Activated T-cell treated with anti-CD3 and anti-CD28 coated beads, Interleukin-2, amount 50 U/mL, for 1 hour (primary cell): ENCODE measurements around the gene ADGRA3.
"Not testable (repeated sequence)": the region's sequence is repeated elsewhere in the genome, so short reads cannot be mapped to it uniquely, and the experiment has no call there.

Experiments
- DNase-seq: peaks from one replicate; pipeline ENCODE4 v3.0.0-alpha.2; 2020

ADGRA3 gene

DNA sequence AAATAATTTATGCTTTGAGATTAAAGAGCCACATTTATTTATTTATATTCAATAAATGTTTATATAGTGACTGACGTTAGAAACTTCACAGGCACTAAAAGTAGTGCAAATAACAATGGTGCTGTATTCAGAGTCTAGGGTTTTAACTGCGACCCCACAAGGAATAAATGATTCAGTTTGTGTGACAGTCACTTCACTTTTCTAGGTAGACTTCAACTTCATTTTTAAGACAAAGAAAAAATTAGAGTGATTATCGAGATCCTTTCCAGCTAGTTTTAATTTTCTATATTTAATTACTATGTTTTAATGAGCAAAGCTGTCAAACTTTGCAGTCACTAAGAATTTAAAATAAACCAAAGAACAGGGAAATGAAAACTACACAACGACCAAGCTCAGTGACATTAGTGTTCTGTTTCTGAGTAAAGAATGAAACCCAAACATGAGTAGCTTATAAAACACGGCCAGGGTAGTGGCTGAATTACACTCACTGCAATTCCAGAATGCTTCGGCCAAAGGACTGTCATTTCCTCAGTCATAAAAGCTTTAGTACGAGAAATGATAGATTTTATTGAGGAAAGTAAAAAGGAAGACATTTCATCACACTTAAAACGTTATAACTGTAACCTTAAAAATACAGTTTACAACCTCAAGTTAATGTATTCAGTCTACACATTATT, 38.6 kb downstream of the ADGRA3 start:
- DNase-seq = no peak

DNA sequence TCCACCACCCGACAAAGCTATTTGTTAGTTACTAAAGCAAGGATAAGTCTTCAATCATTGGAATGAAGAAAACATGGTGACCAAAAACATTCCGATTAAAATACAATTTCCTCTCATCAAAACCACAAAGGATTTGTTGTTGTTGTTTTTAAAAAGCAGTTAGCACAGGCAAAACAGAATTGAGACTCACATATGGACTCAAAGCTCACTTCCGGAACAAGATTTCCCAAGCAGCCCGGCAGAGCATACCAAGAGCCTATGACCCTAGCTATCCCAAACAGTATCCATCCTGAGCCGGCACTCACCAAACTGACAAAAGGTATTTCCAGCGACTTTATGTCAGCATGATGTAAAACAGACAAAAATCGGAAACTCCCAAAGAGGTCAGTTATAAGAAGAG, 39.9 kb downstream of the ADGRA3 start:
- DNase-seq = no peak

DNA sequence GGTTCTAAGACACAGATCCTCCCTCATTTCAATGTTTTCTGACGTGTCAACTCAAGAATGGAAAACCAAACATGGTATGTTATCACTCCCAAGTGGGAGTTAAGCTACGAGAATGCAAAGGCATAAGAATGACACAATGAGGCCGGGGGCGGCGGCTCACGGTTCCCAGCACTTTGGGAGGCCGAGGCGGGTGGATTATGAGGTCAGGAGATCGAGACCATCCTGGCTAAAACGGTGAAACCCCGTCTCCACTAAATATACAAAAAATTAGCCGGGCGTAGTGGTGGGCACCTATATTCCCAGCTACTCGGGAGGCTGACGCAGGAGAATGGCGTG, 40.6 kb downstream of the ADGRA3 start:
- DNase-seq = not testable (repeated sequence)

DNA sequence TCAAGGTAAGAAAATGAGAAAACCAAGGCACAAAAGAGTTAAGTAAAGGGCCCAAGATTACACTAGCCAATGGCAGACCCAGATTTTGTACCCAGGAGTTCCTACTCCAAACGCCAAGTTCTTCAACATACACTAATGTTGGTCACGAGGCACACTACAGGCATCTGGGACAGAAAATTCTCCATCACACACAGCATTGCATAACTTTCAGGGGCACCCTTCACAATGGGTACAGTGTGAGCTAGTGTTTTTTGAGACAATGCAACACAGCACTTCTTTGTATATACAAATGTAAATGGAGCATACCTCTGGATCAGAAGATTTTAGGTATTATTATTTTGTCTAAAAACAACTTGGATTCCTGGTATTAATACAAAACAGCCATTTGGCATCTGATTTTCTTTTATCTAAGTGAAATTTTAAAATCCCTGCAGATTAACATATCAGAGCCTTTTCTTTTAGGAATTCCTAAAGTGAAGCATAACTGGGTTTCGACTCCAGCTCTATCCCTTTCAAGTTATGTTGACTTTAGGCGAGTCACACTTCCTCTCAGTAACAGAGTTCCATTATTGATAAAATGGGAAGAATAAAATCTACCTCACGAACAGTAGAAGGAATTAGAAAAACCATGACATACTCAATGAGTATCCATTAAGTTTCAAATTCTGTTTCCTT, 41.1 kb downstream of the ADGRA3 start:
- no peak for DNase-seq

DNA sequence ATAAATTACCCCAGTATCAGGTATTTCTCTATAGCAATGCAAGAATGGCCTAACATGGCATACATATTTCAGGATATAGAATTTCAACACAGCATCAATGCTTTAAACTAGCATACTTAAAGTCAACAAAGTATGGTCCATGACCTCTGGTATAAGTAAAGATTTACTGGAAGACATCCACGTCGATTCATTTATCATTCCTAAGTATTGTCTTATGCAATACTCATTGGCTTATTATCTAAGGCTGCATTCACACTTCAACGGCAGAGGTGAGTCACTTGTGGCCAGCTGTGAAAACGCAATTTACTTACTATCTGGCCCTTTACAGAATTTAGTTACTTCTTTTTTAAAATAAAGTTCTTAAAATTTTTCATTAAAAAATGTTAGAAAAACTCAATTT, 42.6 kb downstream of the ADGRA3 start:
- DNase-seq = no peak

DNA sequence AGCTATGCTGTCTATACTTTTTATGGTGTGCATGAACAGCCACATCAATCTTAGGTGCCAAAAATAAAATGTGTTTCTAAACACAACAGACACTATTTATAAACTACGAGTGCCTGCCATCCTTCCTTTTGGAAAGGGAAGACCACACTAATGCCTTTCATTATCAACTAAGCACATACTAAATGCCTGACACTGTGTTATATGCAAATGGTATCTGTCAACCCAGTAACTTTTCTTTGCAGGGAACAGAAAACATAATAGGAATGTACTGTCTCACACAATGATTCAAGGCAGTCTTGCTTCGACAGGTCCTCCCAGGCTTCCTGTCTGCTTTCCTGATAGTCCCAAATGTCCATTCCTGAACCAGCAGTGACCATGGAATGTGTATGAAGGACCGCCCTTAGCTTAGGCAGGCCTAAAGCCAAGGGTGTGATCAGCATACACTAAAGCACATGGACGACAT, 43.8 kb downstream of the ADGRA3 start:
- DNase-seq = no peak

DNA sequence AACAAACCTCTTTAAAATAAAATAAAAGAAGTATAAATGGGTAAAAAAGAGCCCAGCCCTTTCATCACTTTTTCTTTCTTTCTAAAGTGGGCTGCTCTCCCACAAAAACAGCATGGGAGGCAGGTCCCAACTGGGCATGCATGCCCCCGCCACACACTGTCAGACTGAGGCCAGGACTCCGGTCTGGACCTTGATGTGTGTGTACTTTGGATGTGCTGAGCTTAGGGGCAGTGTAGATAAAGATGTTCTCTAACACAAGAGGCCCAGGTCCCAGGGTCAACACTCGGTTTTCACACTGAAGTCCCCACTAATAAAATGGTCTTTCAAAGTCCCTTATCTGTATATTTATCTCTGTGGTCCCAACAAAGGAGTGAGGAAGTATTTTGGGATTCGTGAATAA, 44.4 kb downstream of the ADGRA3 start:
- DNase-seq = no peak

DNA sequence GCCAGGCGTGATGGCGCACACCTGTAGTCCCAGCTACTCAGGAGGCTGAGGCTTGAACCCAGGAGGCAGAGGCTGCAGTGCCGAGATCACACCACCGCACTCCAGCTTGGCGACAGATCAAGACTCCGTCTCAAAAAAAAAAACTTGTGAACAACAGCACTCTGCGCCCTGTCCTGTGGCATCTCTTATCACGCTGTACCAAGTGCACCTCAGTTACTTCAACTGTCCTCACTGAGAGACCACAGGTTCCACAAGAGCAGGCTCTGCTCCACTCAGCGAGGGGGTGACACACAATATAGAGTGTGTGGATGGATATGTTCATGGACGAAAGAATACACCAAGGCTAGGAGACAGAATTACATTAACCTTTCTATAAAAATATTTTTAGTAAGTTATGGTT, 49.3 kb downstream of the ADGRA3 start:
- no peak for DNase-seq

DNA sequence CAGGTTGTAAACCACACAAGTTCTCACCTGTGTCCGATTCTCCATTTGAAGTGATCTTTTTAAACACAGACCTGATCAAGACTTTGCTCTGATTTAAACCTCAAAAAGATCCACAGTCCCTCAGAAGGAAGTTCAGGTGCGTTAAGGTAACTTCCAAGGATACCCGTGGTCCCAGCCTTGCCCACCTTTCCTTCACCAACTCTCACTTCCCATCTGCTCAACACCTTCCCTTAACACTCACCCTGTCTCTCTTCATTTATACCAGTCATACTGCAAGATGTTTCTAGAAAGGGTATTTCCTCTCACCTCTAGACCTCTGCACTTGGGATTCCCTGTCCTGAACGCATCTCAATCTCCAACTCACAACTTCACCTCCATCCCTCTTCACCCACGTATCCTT, 49.9 kb downstream of the ADGRA3 start:
- no peak for DNase-seq

DNA sequence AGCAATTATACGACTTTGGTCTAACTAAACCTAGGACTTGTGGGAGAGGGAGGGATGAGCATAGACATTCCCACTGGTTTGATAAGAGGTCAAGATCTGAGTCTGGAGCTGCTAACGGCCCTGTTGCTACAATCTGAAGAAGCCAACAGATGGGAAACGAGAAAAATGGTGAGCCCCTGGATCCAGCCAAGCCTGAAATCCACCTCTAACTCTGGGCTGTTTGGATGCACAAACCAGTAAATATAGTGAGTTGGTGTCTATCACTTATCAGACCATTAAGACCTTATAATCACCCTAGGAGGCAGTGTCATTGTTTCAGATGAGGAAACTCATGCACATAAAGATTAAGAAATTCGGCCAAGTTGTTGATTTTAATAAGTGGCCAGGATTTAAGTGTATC, 50.5 kb downstream of the ADGRA3 start:
- DNase-seq = no peak

DNA sequence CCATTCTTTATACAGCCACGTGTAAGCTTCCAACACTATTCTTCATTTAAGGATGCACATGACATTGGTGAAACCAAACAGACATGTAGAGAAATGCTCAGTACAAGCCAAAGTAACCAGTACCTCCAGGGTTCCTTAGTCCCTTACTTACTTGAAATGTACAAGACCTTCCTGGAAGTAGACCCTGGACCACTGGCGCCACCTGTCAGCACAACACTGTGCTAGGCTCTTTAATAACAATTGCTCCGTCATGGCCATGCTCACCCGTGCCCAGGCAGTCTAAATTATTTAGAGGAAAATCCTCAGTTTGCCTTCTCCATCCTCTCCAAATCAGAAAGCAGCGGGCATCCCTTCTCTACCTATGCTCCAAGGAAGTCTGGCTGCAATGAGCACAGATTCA, 52.7 kb downstream of the ADGRA3 start:
- DNase-seq = no peak

DNA sequence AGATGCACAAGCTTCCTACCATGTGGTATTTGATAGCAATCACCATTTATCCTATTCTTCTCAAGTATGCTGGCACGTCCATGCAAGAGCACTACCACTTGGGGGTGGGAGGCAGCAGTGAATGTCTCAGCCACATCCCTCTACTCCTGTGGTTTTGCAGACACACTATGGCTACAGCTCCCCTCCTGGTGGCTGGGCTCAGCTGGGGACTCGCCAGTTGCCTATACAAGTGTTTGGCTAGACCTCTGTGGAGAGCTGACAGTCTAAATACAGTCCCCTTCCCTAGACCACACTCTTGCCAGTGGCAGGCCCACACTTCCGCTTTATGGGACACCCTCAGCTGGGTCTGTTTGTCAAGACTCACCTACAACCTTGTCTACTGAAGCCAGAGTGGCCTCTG, 53.2 kb downstream of the ADGRA3 start:
- DNase-seq = no peak

DNA sequence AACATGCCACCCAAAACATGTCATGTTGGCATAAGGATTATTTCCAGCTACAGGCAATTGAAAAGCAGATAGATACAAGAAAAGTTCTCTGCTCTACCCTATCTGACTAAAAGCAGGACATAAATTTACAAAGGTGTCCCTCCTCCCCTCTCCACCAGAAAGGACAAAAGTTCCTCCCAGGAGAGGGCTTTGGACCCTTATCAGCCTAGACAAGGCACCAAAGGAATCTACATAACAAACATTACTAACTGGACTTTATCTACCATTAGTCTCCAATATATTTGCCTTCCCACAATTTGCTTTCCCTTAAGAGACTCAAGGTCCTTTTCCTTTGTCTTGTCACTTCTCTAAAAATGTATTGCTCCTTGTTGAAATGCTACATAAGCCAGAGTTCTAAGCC, 55.6 kb downstream of the ADGRA3 start:
- DNase-seq = no peak

DNA sequence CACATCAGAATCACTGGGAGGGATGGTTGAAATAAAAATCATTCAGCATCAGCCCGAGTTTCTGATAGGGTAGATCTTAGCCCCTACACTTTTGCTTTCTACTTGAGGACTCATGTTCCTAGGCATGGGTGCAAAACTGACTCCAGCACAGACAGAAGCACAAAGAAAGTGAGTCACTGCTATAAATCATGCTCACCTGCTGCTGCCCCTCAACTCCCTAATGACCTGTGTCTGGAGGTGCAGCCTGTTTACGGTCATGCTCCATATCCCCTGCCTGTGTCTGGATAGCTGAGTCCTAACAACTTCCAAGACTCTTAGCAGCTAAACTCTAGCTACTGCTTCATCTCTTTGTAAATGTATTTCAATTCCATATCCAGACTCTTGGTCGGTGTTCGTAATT, 57.8 kb downstream of the ADGRA3 start:
- DNase-seq = no peak

DNA sequence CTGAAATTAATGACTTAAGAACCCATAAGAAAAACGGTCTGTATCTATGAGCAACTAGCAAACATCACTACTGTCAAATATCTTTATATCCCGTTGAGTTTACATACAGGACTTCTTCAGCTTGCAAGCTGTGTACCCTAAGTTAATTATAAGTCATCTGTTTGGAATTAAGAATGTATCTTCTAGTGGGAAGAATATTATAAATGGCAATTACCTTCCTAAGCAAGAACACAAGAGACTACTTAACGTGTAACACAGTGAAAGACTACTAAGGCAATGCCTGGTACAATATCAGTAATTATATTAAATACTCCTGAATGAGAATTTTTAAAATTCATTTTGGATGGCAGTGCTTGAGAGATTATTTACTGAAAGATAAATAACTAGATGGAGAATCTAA, 58.5 kb downstream of the ADGRA3 start:
- DNase-seq = no peak

DNA sequence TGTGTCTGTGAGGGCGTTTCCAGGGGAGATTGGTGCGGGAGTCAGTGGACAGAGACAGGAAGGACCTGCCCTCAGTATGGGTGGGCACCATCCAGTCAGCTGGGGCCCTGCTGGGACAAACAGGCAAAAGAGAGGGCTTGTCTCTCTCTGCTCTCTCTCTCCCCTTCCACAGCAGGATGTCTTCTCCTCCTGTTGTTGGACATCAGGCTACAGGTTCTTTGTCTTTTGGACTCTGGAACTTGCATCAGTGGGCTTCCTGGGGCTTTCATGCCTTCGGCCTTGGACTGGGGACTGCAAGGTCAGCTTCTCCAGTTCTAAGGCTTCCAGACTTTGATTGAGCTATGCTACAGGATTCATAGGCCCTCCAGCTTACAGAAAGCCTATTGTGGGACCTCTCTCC, 59.6 kb downstream of the ADGRA3 start:
- DNase-seq = no peak

DNA sequence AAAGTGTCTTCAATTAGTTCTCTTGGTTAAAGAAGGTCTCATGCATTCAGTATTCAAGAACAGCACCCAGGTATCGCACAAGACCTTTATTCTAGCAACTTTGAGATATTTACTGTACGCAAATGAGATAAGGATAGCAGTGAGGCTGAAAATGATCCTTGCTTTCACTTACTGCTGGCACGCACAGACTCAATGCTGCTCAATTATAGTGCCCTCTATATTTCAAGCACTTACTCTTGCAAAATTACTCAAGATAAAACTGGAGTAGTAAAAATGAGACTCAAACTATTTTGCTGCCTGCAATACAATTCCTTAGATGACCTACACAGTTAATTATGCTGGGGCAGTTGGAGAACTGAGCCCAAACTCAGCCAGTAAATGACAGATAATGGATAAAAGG, 60.9 kb downstream of the ADGRA3 start:
- DNase-seq = no peak

DNA sequence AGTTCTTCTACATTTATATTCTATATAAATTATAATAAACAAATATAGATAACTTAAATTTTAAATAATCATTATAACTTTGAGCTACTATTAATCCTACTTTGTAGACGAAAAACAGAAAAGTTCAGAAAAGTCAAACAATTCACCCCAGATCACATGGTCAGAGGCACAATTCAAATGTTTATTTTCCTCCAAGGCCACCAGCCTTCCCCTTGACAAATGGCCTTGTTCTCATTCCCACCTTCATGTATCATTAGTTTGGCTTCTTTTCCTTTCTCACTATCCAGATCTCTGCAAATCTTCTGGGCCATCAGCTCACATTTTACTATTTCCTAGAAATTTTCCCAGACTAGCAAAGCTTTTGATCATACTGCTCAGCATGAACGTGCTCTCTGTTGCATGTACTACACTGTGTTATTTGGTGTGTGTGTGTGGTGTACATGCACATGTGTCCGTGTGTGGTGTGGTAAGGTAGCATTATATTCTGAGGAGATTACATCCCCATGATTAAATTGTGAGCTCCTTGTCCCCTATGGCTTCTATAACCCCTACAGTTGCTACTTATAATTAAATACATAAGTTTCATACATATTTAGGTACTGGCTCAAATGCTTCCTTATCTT, 61.5 kb downstream of the ADGRA3 start:
- DNase-seq = no peak

DNA sequence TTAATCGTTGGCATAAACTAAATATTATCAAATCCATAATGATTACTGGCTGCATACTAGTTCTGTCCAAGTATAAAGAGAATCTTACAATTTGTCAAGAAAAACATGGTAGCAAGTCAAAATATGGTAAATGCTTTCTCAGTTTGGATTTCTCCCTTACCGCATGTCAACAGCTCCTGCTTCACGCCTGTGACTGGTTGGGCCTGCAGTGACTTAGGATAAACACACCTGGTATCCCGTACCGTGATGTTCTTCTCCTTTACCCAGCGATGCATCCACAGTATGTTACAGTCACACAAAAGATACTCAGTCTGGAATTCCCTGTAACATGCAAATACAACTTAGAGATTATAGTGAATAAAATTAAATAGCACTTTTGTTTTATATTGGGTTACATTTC, 71.1 kb downstream of the ADGRA3 start:
- no peak for DNase-seq

DNA sequence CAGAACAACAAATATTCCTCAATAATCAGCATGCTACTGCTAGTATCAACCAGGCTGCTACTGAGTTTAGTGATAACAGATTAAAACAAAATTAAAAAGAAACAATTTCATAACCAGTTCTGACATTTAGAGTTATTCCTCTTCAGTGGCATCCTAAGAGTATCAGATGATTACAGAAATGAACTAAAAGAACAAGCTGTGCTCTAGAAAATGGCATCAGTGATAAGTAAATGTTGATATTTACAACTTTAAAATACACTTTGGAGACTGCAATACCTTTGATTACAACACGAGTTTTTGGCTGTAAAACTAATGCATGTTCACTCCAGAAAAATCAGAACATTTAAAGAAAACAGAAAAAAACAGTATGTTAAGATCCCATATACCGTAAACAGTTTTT, 72.9 kb downstream of the ADGRA3 start:
- no peak for DNase-seq

DNA sequence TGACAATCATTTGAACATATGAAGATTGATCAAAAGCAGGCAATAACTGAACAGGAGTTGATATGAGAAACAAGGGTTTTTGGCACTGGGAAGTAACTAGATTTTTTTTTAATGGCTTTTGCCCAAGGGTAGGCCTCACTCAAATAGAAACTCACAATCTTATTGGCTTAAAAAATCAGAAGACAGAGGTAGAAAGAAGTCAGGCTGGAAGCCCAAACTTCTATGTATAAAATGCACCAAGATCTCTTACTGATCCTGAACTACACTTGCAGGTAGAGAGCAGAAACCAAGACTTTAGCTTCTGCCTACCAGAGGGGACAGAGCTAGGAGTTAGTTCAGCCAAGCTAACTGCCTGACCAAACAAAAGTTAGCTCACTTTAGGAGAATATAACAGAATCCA, 74.9 kb downstream of the ADGRA3 start:
- DNase-seq = no peak

DNA sequence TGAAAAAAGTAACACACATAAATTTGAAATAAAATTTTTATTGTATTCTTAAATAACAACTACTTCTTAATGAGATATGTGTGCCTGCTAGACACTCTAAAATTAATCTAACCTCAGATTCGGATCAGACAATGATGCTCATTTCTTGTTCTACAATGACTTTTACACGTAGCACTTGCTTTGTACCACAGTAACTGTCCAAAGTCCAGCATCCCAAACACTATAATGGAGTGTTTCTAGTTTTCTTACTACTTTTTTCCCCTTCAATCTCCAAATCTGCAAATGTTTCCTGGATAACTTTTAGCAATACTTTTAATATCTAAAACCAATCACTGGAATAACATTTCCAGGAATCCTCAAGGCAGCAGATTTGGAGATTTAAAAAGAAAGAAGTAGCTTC, 75.9 kb downstream of the ADGRA3 start:
- DNase-seq = no peak

DNA sequence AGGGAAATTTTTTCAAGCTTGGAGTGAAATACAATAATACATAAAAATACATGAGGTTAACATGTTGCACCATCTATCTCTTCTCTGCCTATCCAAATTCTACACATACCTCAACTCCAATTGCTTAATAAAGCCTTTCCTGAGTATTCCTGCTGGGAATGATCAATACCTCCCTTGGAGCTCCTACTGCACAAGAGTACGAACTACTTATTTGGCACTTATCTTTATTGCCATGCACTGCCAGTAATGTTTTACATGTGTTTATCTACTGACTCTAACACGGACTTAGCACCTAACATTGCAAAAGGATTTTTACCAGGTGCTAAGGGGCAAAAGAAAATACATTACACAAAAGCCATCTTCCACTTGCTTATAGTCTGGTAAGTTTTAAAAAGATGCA, 80.2 kb downstream of the ADGRA3 start:
- DNase-seq = no peak

DNA sequence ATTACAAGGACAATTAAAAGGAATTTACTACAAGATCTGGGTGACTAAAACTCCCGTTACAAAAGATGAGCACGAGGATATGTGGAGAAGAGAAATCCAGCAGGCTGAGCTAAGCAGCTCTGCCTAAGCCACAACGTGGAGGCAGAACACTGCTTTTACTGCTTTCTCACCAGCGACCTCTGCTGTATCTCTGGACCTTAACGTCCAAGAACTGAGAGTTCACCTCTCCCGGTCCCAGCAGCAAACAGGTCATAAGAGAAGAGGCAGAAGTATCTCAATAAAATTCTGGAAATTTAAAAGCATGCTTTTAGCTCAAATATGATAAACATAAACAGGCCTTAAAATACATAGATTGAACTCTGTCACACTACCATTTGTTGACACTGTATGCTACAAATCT, 81.0 kb downstream of the ADGRA3 start:
- no peak for DNase-seq

DNA sequence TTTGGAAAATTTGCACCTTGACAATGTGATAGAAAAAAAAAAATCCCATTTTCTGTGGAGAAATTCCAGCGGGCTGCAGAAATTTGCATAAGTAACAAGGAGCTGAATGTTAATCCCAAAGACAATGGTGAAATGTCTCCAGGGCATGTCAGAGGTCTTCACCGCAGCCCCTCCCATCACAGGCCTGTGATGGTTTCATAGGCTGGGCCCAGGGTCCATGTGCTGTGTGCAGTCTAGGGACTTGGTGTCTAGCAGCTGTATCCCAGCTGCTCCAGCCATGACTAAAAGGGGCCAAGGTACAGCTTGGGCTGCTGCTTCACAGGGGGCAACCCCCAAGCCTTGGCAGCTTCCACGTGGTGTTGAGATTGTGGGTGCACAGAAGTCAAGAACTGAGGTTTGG, 85.2 kb downstream of the ADGRA3 start:
- DNase-seq = no peak
